ENCODE results near the gene ATP8B4.

DNA sequence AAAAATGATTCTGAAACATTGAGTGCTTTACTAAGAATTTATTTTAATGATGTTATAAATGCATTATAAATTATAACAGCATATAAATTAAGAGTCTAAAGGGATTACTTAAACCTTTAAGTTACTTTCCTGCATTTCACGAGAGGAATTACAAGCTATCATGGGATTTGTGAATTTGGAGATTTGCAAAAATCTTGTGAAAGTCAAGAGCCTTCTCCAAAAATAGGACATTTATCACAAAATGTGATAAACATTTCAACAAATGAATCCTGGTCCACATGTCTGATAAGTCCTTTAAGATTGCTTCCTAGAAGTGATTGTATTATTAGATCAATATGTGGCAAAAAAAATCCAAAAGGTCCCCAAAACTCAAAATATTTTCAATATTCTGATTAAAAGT lies 154.5 kb downstream of the ATP8B4 start:
- TF ChIP-seq, protein P1, sequence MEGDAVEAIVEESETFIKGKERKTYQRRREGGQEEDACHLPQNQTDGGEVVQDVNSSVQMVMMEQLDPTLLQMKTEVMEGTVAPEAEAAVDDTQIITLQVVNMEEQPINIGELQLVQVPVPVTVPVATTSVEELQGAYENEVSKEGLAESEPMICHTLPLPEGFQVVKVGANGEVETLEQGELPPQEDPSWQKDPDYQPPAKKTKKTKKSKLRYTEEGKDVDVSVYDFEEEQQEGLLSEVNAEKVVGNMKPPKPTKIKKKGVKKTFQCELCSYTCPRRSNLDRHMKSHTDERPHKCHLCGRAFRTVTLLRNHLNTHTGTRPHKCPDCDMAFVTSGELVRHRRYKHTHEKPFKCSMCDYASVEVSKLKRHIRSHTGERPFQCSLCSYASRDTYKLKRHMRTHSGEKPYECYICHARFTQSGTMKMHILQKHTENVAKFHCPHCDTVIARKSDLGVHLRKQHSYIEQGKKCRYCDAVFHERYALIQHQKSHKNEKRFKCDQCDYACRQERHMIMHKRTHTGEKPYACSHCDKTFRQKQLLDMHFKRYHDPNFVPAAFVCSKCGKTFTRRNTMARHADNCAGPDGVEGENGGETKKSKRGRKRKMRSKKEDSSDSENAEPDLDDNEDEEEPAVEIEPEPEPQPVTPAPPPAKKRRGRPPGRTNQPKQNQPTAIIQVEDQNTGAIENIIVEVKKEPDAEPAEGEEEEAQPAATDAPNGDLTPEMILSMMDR (IDR thresholded peaks at IDR 0.05) = no peak
- no peak for TF ChIP-seq EZH2 (IDR thresholded peaks at IDR 0.05; ENCODE audit: borderline replicate concordance, insufficient read depth, low read depth, low read length, poor library complexity, severe bottlenecking)

Measured in B cell (primary cell).